DND-41 (cell line): Measurements from ENCODE around the gene EIPR1.

Experiments
- ATAC-seq: fragments of 200-7000 bp; cut with Tn5 transposase; 3 replicates; pipeline ENCODE4 v1.9.1; 2021; ENCODE audit warnings: low read depth; ENCODE audit not compliant: insufficient read depth
- DNase-seq: peaks from one replicate; pipeline ENCODE4 v3.0.0-alpha.2; 2020
- H2AFZ ChIP-seq: 2 replicates; pipeline ENCODE4 v1.6.0; 2012; ENCODE audit warnings: low read depth, low read length
- H3K27ac ChIP-seq: 2 replicates; pipeline ENCODE4 v1.5.1; 2012; ENCODE audit warnings: low read length, inconsistent platforms
- H3K27me3 ChIP-seq: fragments of 200-600 bp; sonication (generic); 2 replicates; pipeline ENCODE4 v1.6.0; 2012; ENCODE audit warnings: low read length, mild to moderate bottlenecking, inconsistent platforms; ENCODE audit not compliant: insufficient read depth, poor library complexity
- H3K36me3 ChIP-seq: 2 replicates; pipeline ENCODE4 v1.5.1; 2012; ENCODE audit warnings: low read length, inconsistent platforms; ENCODE audit not compliant: insufficient read depth
- H3K4me1 ChIP-seq: 2 replicates; pipeline ENCODE4 v1.5.1; 2012; ENCODE audit warnings: mild to moderate bottlenecking, low read length; ENCODE audit not compliant: insufficient read depth
- H3K4me2 ChIP-seq: 2 replicates; pipeline ENCODE4 v1.6.0; 2012; ENCODE audit warnings: mild to moderate bottlenecking, moderate library complexity, low read length, inconsistent platforms; ENCODE audit not compliant: insufficient read depth
- H3K4me3 ChIP-seq, 2 experiments: fragments of 200-600 bp in 1 of 2; shearing (Covaris generic) in 1 of 2; 2 replicates each; pipeline ENCODE4 v1.5.1; 2012 to 2016; ENCODE audit warnings: inconsistent platforms in 2 of 2, low read length in 2 of 2, mild to moderate bottlenecking in 2 of 2, low read depth in 1 of 2, moderate library complexity in 1 of 2
- H3K79me2 ChIP-seq: 2 replicates; pipeline ENCODE4 v1.6.0; 2012; ENCODE audit warnings: low read length, inconsistent platforms; ENCODE audit not compliant: insufficient read depth
- H3K9ac ChIP-seq: 2 replicates; pipeline ENCODE4 v1.6.0; 2012; ENCODE audit warnings: low read depth, mild to moderate bottlenecking, inconsistent platforms, low read length, moderate library complexity
- H3K9me3 ChIP-seq: 2 replicates; pipeline ENCODE4 v1.5.1; 2012; ENCODE audit warnings: low read length, moderate library complexity, mild to moderate bottlenecking, inconsistent platforms; ENCODE audit not compliant: insufficient read depth, severe bottlenecking
- H4K20me1 ChIP-seq: 2 replicates; pipeline ENCODE4 v1.6.0; 2012; ENCODE audit warnings: low read length; ENCODE audit not compliant: insufficient read depth
- EZH2 ChIP-seq: IDR thresholded peaks from 3 replicates; pipeline ENCODE4 v1.6.1; 2012; ENCODE audit warnings: borderline replicate concordance, low read depth, mild to moderate bottlenecking, moderate library complexity, low read length, inconsistent platforms; ENCODE audit not compliant: severe bottlenecking
- TF ChIP-seq, protein P1 (sequence below): IDR thresholded peaks from 2 replicates; pipeline ENCODE4 v1.5.1; 2012; ENCODE audit warnings: borderline replicate concordance, low read length, moderate library complexity, mild to moderate bottlenecking; ENCODE audit not compliant: poor library complexity, severe bottlenecking; ENCODE audit errors: extremely low read depth

Gene EIPR1

DNA sequence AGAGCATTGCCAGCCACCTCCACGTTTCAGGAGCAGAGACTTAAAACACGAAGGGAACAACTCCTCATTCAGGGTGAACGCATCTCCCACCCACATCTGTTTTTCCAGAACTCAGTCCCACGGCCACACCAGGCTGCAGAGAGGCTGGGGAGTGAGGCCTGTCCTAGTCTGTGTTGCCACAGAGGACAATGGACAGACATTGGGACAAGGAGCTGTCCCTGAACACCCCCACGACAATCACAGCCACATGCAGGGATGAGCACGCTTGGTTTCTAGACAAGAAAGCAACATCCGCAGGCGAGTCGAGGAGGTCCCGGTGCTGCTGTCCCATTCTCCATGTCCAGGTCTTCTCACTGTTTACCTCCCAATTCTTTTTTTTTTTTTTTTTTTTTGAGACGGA is 167.4 kb downstream of the EIPR1 start:
- no peak for ATAC-seq
- no peaks in the 10 kb centered on the region for H3K9me3 ChIP-seq
- H2AFZ ChIP-seq = no peak overlapping the region
- no peak for DNase-seq
- H3K4me2 ChIP-seq = no peak overlapping the region
- H3K4me3 ChIP-seq = no peak overlapping the region
- H3K9ac ChIP-seq = no peak overlapping the region
- H3K36me3 ChIP-seq = no peaks in the 10 kb centered on the region
- H3K27me3 ChIP-seq = peaks cover 3% of the 10 kb centered on the region
- H3K27ac ChIP-seq = no peak overlapping the region
- no peaks in the 10 kb centered on the region for H4K20me1 ChIP-seq
- TF ChIP-seq, protein P1, sequence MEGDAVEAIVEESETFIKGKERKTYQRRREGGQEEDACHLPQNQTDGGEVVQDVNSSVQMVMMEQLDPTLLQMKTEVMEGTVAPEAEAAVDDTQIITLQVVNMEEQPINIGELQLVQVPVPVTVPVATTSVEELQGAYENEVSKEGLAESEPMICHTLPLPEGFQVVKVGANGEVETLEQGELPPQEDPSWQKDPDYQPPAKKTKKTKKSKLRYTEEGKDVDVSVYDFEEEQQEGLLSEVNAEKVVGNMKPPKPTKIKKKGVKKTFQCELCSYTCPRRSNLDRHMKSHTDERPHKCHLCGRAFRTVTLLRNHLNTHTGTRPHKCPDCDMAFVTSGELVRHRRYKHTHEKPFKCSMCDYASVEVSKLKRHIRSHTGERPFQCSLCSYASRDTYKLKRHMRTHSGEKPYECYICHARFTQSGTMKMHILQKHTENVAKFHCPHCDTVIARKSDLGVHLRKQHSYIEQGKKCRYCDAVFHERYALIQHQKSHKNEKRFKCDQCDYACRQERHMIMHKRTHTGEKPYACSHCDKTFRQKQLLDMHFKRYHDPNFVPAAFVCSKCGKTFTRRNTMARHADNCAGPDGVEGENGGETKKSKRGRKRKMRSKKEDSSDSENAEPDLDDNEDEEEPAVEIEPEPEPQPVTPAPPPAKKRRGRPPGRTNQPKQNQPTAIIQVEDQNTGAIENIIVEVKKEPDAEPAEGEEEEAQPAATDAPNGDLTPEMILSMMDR = no peak
- TF ChIP-seq EZH2 = no peak
- H3K4me1 ChIP-seq = no peaks in the 10 kb centered on the region
- H3K79me2 ChIP-seq = no peaks in the 10 kb centered on the region

DNA sequence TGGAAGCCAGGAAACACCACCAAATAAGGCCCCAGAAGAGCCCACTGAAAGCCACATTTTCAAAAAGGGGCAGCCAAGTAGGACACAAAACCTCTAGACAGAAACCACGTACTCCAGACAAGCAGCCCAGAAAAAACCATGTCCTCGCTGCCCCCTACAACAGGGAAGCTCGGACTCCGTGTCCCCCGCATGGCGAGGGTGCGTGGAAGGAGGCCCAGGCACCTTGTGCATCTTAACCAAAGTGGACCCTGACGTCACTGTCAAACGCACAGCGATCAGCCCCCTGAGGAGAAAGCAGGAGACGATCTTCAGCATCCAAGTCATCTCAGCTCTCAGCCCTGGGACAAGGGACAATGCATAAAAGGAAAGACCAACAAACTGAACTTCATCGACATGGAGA is 168.4 kb downstream of the EIPR1 start:
- H3K36me3 ChIP-seq = no peaks in the 10 kb centered on the region
- DNase-seq = no peak
- H3K27me3 ChIP-seq = peaks cover 3% of the 10 kb centered on the region
- TF ChIP-seq, protein P1 = no peak
- TF ChIP-seq EZH2 = no peak
- H2AFZ ChIP-seq = no peak overlapping the region
- H4K20me1 ChIP-seq = no peaks in the 10 kb centered on the region
- H3K4me2 ChIP-seq = no peak overlapping the region
- H3K9ac ChIP-seq = no peak overlapping the region
- no peak overlapping the region for H3K4me3 ChIP-seq
- no peaks in the 10 kb centered on the region for H3K79me2 ChIP-seq
- H3K4me1 ChIP-seq = no peaks in the 10 kb centered on the region
- H3K9me3 ChIP-seq = no peaks in the 10 kb centered on the region
- ATAC-seq = no peak
- no peak overlapping the region for H3K27ac ChIP-seq

DNA sequence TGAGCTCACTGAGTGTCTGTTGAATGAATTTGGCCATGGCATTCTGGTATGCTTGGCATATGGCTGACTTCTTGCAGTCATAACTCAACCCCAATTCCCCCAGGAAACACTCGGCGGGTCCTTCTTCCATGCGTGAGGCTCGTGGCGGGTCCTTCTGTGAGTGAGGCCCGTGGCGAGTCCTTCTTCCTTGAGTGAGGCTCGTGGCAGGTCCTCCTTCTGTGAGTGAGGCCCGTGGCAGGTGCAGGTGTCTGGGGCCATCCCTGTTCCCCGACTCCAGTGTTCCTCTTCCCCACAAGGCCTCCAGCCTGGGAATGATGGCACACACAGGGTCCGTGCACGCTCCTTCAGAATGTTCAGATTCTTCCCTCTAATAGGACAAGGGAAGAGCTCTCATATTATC is 169.0 kb downstream of the EIPR1 start:
- TF ChIP-seq EZH2 = no peak
- TF ChIP-seq, protein P1 = no peak
- H2AFZ ChIP-seq = no peak overlapping the region
- H3K9ac ChIP-seq = no peak overlapping the region
- no peaks in the 10 kb centered on the region for H3K9me3 ChIP-seq
- no peaks in the 10 kb centered on the region for H3K36me3 ChIP-seq
- no peak overlapping the region for H3K4me2 ChIP-seq
- DNase-seq = no peak
- H3K4me1 ChIP-seq = no peaks in the 10 kb centered on the region
- H3K4me3 ChIP-seq = no peak overlapping the region
- peaks cover 3% of the 10 kb centered on the region for H3K27me3 ChIP-seq
- no peaks in the 10 kb centered on the region for H3K79me2 ChIP-seq
- no peak for ATAC-seq
- H3K27ac ChIP-seq = no peak overlapping the region
- H4K20me1 ChIP-seq = no peaks in the 10 kb centered on the region

DNA sequence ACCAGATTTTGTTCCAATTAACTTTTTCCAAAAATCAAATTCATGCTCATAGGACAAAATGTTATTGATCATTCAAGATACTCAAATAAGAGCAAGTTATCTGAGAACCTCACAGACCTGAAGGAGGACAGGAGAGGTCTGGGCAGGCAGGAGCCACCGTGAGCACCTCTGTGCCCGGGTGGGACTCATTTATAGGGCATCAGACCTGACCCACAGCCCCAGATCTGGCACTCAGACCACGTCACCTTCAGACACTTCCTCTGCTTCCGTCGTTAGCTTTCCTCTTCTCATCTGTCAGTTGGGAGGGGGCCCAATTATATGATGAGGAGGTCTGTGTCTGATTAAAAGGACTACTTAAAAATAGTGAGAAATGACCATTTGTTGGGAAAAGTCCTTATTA is 169.4 kb downstream of the EIPR1 start:
- Histone ChIP-seq H3K9me3 (no peaks in the 10 kb centered on the region), H3K4me1 (no peaks in the 10 kb centered on the region), H3K4me3 (no peak overlapping the region), H3K9ac (no peak overlapping the region), H3K27me3 (peaks cover 3% of the 10 kb centered on the region), H3K4me2 (no peak overlapping the region), H3K27ac (no peak overlapping the region), H3K79me2 (no peaks in the 10 kb centered on the region), H4K20me1 (no peaks in the 10 kb centered on the region), H2AFZ (no peak overlapping the region), H3K36me3 (no peaks in the 10 kb centered on the region)
- ATAC-seq (no peak), DNase-seq (no peak)
- TF ChIP-seq EZH2 = no peak
- TF ChIP-seq, protein P1 = no peak
